ENCODE results near the gene LZTR1. TPM values are rescaled to one million over a fixed set of nuclear protein-coding genes. Genes with fewer than 3 reads are reported as not detected.
"Not testable (repeated sequence)": the region's sequence is repeated elsewhere in the genome, so short reads cannot be mapped to it uniquely, and the experiment has no call there.

Gene LZTR1
- total RNA-seq, 1 donor from 2014 or later: 64.7 TPM

- Mint-ChIP-seq H3K9me3 (no peaks in the 10 kb centered on the region), H3K4me1 (ENCODE audit: low read depth) (peaks cover 9% of the 10 kb centered on the region), H3K4me3 (ENCODE audit: low read depth) (no peak overlapping the region), H3K27me3 (ENCODE audit: low read depth) (peaks cover 24% of the 10 kb centered on the region), H3K27ac (no peak overlapping the region), H3K36me3 (ENCODE audit: low read depth) (no peaks in the 10 kb centered on the region)
- intact Hi-C loops (cut with micrococcal nuclease): no loop called here
- no peak for DNase-seq (ENCODE audit: low spot score)
These were observed 16.8 kb upstream of the LZTR1 start for GRCh38 chr22:20965104-20965887.

GRCh38 chr22:20965888-20966855 is 15.9 kb upstream of the LZTR1 start:
- Mint-ChIP-seq H3K9me3 (no peaks in the 10 kb centered on the region), H3K4me3 (ENCODE audit: low read depth) (no peak overlapping the region), H3K4me1 (ENCODE audit: low read depth) (peaks cover 9% of the 10 kb centered on the region), H3K27me3 (ENCODE audit: low read depth) (peaks cover 20% of the 10 kb centered on the region), H3K36me3 (ENCODE audit: low read depth) (no peaks in the 10 kb centered on the region), H3K27ac (no peak overlapping the region)
- no peak for DNase-seq (ENCODE audit: low spot score)
- intact Hi-C loops (cut with micrococcal nuclease): no loop called here

GRCh38 chr22:20966883-20967696 is 15.0 kb upstream of the LZTR1 start, which contains the start of gene AIFM3:
AIFM3 (plus strand) TSS chr22:20967255; CDS start chr22:20967945, 690 bp downstream.
- Mint-ChIP-seq H3K27me3 (ENCODE audit: low read depth) (peaks cover 20% of the 10 kb centered on the region), H3K27ac (no peak within 1 kb of the TSS), H3K9me3 (no peaks in the 10 kb centered on the region), H3K4me1 (ENCODE audit: low read depth) (peaks cover 7% of the 10 kb centered on the region), H3K36me3 (ENCODE audit: low read depth) (no peaks in the 10 kb centered on the region), H3K4me3 (ENCODE audit: low read depth) (no peak within 1 kb of the TSS)
- DNase-seq (ENCODE audit: low spot score): no peak
- intact Hi-C loops (cut with micrococcal nuclease): no loop called here

GRCh38 chr22:20967697-20968211 is 14.3 kb upstream of the LZTR1 start:
- H3K4me1 Mint-ChIP-seq (ENCODE audit: low read depth): peaks cover 5% of the 10 kb centered on the region
- no peak for DNase-seq (ENCODE audit: low spot score)
- no peak overlapping the region for H3K4me3 Mint-ChIP-seq (ENCODE audit: low read depth)
- intact Hi-C loops (cut with micrococcal nuclease): no loop called here
- H3K27ac Mint-ChIP-seq: no peak overlapping the region
- H3K36me3 Mint-ChIP-seq (ENCODE audit: low read depth): no peaks in the 10 kb centered on the region
- peaks cover 20% of the 10 kb centered on the region for H3K27me3 Mint-ChIP-seq (ENCODE audit: low read depth)
- no peaks in the 10 kb centered on the region for H3K9me3 Mint-ChIP-seq

- Mint-ChIP-seq H3K27ac (no peak overlapping the region), H3K4me1 (ENCODE audit: low read depth) (peaks cover 5% of the 10 kb centered on the region), H3K9me3 (no peaks in the 10 kb centered on the region), H3K36me3 (ENCODE audit: low read depth) (no peaks in the 10 kb centered on the region), H3K4me3 (ENCODE audit: low read depth) (no peak overlapping the region), H3K27me3 (ENCODE audit: low read depth) (peaks cover 16% of the 10 kb centered on the region)
- no peak for DNase-seq (ENCODE audit: low spot score)
- intact Hi-C loops (cut with micrococcal nuclease): no loop called here
These were observed 13.7 kb upstream of the LZTR1 start for GRCh38 chr22:20968281-20968977.

- Mint-ChIP-seq H3K36me3 (ENCODE audit: low read depth) (no peaks in the 10 kb centered on the region), H3K27ac (no peak overlapping the region), H3K27me3 (ENCODE audit: low read depth) (peaks cover under 1% of the 10 kb centered on the region), H3K4me1 (ENCODE audit: low read depth) (no peaks in the 10 kb centered on the region), H3K9me3 (no peaks in the 10 kb centered on the region), H3K4me3 (ENCODE audit: low read depth) (no peak overlapping the region)
- DNase-seq (ENCODE audit: low spot score): no peak
- intact Hi-C loops (cut with micrococcal nuclease): no loop called here
These were observed 11.0 kb upstream of the LZTR1 start for GRCh38 chr22:20970939-20971657.

GRCh38 chr22:20972014-20972694 is 9.9 kb upstream of the LZTR1 start:
- not testable (repeated sequence) for H3K9me3 Mint-ChIP-seq

GRCh38 chr22:20972933-20973577 is 9.0 kb upstream of the LZTR1 start:
- H3K36me3 Mint-ChIP-seq (ENCODE audit: low read depth): no peaks in the 10 kb centered on the region
- intact Hi-C loops (cut with micrococcal nuclease): no loop called here

More at GRCh38 chr22:20972014-20972694, 9.9 kb upstream of the LZTR1 start:
- H3K4me3 Mint-ChIP-seq (ENCODE audit: low read depth); H3K36me3 Mint-ChIP-seq (ENCODE audit: low read depth); intact Hi-C loops (cut with micrococcal nuclease); H3K4me1 Mint-ChIP-seq (ENCODE audit: low read depth); H3K27me3 Mint-ChIP-seq (ENCODE audit: low read depth); H3K27ac Mint-ChIP-seq; DNase-seq (ENCODE audit: low spot score): not testable (repeated sequence)

GRCh38 chr22:20973634-20974286 is 8.3 kb upstream of the LZTR1 start:
- intact Hi-C loops (cut with micrococcal nuclease): no loop called here
- no peak overlapping the region for H3K4me3 Mint-ChIP-seq (ENCODE audit: low read depth)
- no peaks in the 10 kb centered on the region for H3K36me3 Mint-ChIP-seq (ENCODE audit: low read depth)
- no peaks in the 10 kb centered on the region for H3K27me3 Mint-ChIP-seq (ENCODE audit: low read depth)
- no peak for DNase-seq (ENCODE audit: low spot score)
- no peak overlapping the region for H3K27ac Mint-ChIP-seq
- peaks cover 8% of the 10 kb centered on the region for H3K9me3 Mint-ChIP-seq
- peaks cover under 1% of the 10 kb centered on the region for H3K4me1 Mint-ChIP-seq (ENCODE audit: low read depth)

More at GRCh38 chr22:20972933-20973577, 9.0 kb upstream of the LZTR1 start:
- H3K4me1 Mint-ChIP-seq (ENCODE audit: low read depth): no peaks in the 10 kb centered on the region
- no peak overlapping the region for H3K4me3 Mint-ChIP-seq (ENCODE audit: low read depth)
- peaks cover 1% of the 10 kb centered on the region for H3K9me3 Mint-ChIP-seq
- H3K27me3 Mint-ChIP-seq (ENCODE audit: low read depth): no peaks in the 10 kb centered on the region
- H3K27ac Mint-ChIP-seq: no peak overlapping the region
- DNase-seq (ENCODE audit: low spot score): no peak

- intact Hi-C loops (cut with micrococcal nuclease): no loop called here
- H3K27me3 Mint-ChIP-seq (ENCODE audit: low read depth): no peaks in the 10 kb centered on the region
These were observed 7.7 kb upstream of the LZTR1 start for GRCh38 chr22:20974336-20974955.

More at GRCh38 chr22:20974336-20974955, 7.7 kb upstream of the LZTR1 start:
- peaks cover 12% of the 10 kb centered on the region for H3K9me3 Mint-ChIP-seq
- no peak overlapping the region for H3K27ac Mint-ChIP-seq
- DNase-seq (ENCODE audit: low spot score): no peak
- H3K4me1 Mint-ChIP-seq (ENCODE audit: low read depth): peaks cover 6% of the 10 kb centered on the region
- H3K36me3 Mint-ChIP-seq (ENCODE audit: low read depth): peaks cover 3% of the 10 kb centered on the region
- H3K4me3 Mint-ChIP-seq (ENCODE audit: low read depth): no peak overlapping the region
